GM12878 (cell line): ENCODE results near the gene C1orf174. TPM values are rescaled to one million over a fixed set of nuclear protein-coding genes. Genes with fewer than 3 reads are reported as not detected.

Source experiments
- ATAC-seq: fragments of 200-7000 bp; cut with Tn5 transposase; 3 replicates; pipeline ENCODE4 v1.9.1; 2020; ENCODE audit warnings: mild to moderate bottlenecking, moderate library complexity
- BruUV-seq: library from RNA; stranded (reverse); fragments of 400-500 nt; replicated peaks from 2 replicates; lab custom pipeline; 2021; lab: Mats Ljungman, UMichigan
- CTCF ChIA-PET: fragments of 300-600 bp; sonication (Branson Sonifier 250); formaldehyde crosslinking; extraction: SDS; loops from one replicate; lab custom pipeline; 2021; ENCODE audit warnings: inconsistent platforms; lab: Yijun Ruan, JAX
- POLR2A ChIA-PET: fragments of 350-600 bp; formaldehyde crosslinking; extraction: SDS; loops from one replicate; lab custom pipeline; 2021; ENCODE audit warnings: inconsistent platforms; lab: Charles Lee
- RAD21 ChIA-PET: fragments of 300-600 bp; sonication (Branson Sonifier 250); formaldehyde crosslinking; loops from one replicate; lab custom pipeline; 2023; ENCODE audit warnings: antibody characterized with exemption; ENCODE audit not compliant: unreplicated experiment; lab: Charles Lee
- SMC1A ChIA-PET: fragments of 300-600 bp; sonication (Branson Sonifier 250); formaldehyde crosslinking; loops from one replicate; lab custom pipeline; 2023; ENCODE audit not compliant: unreplicated experiment, uncharacterized antibody; lab: Charles Lee
- DNase-seq: peaks from one replicate; pipeline ENCODE4 v3.0.0-alpha.2; 2011; ENCODE audit warnings: low read depth, low spot score
- FAIRE-seq: peaks from 3 replicates; lab custom pipeline; 2011; peaks lifted over from hg19 to GRCh38; lab: Jason Lieb, UNC
- H2AFZ ChIP-seq: 2 replicates; pipeline ENCODE4 v1.6.0; 2011; ENCODE audit warnings: low read depth, low read length, control low read depth; ENCODE audit not compliant: control insufficient read depth
- H3K27ac ChIP-seq: 2 replicates; pipeline ENCODE4 v1.5.1; 2011; ENCODE audit warnings: control low read depth; ENCODE audit not compliant: control insufficient read depth, insufficient read depth
- H3K27me3 ChIP-seq, 2 experiments: replicated peaks in 1 of 2; 2 replicates each; pipeline versions ENCODE4 v1.6.0 to v1.6.1; 2011; ENCODE audit warnings: low read length in 1 of 2; ENCODE audit not compliant: control insufficient read depth in 2 of 2, insufficient read depth in 2 of 2
- H3K36me3 ChIP-seq, 2 experiments: 2 replicates each; pipeline ENCODE4 v1.5.1; 2011; ENCODE audit warnings: low read length in 1 of 2; ENCODE audit not compliant: control insufficient read depth in 2 of 2, insufficient read depth in 2 of 2
- H3K4me1 ChIP-seq: 2 replicates; pipeline ENCODE4 v1.6.1; 2011; ENCODE audit warnings: mild to moderate bottlenecking, low read length, moderate library complexity, mixed read lengths; ENCODE audit not compliant: control insufficient read depth, insufficient read depth
- H3K4me2 ChIP-seq: 2 replicates; pipeline ENCODE4 v1.6.0; 2011; ENCODE audit warnings: control low read depth; ENCODE audit not compliant: control insufficient read depth, insufficient read depth
- H3K4me3 ChIP-seq: fragments of 200-600 bp; sonication (generic); 2 replicates; pipeline ENCODE4 v1.5.1; 2016
- H3K79me2 ChIP-seq: 2 replicates; pipeline ENCODE4 v1.6.0; 2011; ENCODE audit warnings: low read length; ENCODE audit not compliant: control insufficient read depth, insufficient read depth
- H3K9ac ChIP-seq: 2 replicates; pipeline ENCODE4 v1.8.0; 2011; ENCODE audit warnings: low read length, control low read depth, mixed read lengths; ENCODE audit not compliant: control insufficient read depth, insufficient read depth
- H3K9me3 ChIP-seq: replicated peaks from 3 replicates; pipeline ENCODE4 v1.5.1; 2011; ENCODE audit warnings: mild to moderate bottlenecking, low read length; ENCODE audit not compliant: control insufficient read depth, insufficient read depth
- H4K20me1 ChIP-seq: 2 replicates; pipeline ENCODE4 v1.6.0; 2011; ENCODE audit not compliant: control insufficient read depth, insufficient read depth
- ASH2L ChIP-seq: fragments of 300-600, 200-600 bp; sonication (generic); IDR thresholded peaks from 2 replicates; pipeline ENCODE4 v1.6.1; 2017; ENCODE audit warnings: low read depth, mild to moderate bottlenecking, borderline replicate concordance
- BCL11A ChIP-seq: IDR thresholded peaks from 2 replicates; pipeline ENCODE4 v1.6.1; 2011; ENCODE audit warnings: low read depth, low read length
- BHLHE40 ChIP-seq, 2 experiments: fragments of 450-650 bp in 1 of 2; IDR thresholded peaks; 2 replicates each; pipeline ENCODE4 v1.6.1; 2011 to 2017; ENCODE audit warnings: low read depth in 2 of 2, borderline replicate concordance in 1 of 2, improper control_type of control experiment in 1 of 2, low read length in 1 of 2, mild to moderate bottlenecking in 1 of 2
- CHD1 ChIP-seq: IDR thresholded peaks from 2 replicates; pipeline ENCODE4 v1.6.1; 2012; ENCODE audit warnings: low read depth, low read length, improper control_type of control experiment
- EGR1 ChIP-seq, 2 experiments: IDR thresholded peaks; 1 replicate in 1 of 2; 2 replicates in 1 of 2; pipeline ENCODE4 v1.6.1; 2011 to 2012; ENCODE audit warnings: low read depth in 2 of 2, low read length in 2 of 2, borderline replicate concordance in 1 of 2, mild to moderate bottlenecking in 1 of 2, moderate library complexity in 1 of 2
- GABPA ChIP-seq: IDR thresholded peaks from 2 replicates; pipeline ENCODE4 v1.6.1; 2014; ENCODE audit warnings: antibody characterized with exemption, low read depth, mild to moderate bottlenecking, inconsistent platforms
- HDAC6 ChIP-seq: fragments of 200-600 bp; sonication (generic); IDR thresholded peaks from one replicate; pipeline ENCODE4 v1.8.0; 2017; ENCODE audit warnings: antibody characterized with exemption; ENCODE audit not compliant: unreplicated experiment
- KAT2A ChIP-seq: conservative IDR thresholded peaks from 2 replicates; pipeline ENCODE4 v1.6.1; 2011; ENCODE audit warnings: low read depth, low read length; ENCODE audit not compliant: control insufficient read depth
- NFYA ChIP-seq: IDR thresholded peaks from 2 replicates; pipeline ENCODE4 v1.6.1; 2011; ENCODE audit warnings: low read depth, mild to moderate bottlenecking, low read length, improper control_type of control experiment, borderline replicate concordance
- NRF1 ChIP-seq: conservative IDR thresholded peaks from 2 replicates; pipeline ENCODE4 v1.6.1; 2011; ENCODE audit warnings: mild to moderate bottlenecking, low read depth, low read length, improper control_type of control experiment
- PAX5 ChIP-seq: IDR thresholded peaks from 2 replicates; pipeline ENCODE4 v1.6.1; 2011; ENCODE audit warnings: low read depth, low read length, borderline replicate concordance
- POLR2AphosphoS2 ChIP-seq: IDR thresholded peaks from 2 replicates; pipeline ENCODE4 v1.6.1; 2011; ENCODE audit warnings: low read depth, mild to moderate bottlenecking, low read length, improper control_type of control experiment, moderate library complexity
- POLR2AphosphoS5 ChIP-seq: IDR thresholded peaks from 2 replicates; pipeline ENCODE4 v1.6.1; 2011; ENCODE audit warnings: mild to moderate bottlenecking, low read length, inconsistent platforms
- RAD51 ChIP-seq: fragments of 450-650 bp; IDR thresholded peaks from 2 replicates; pipeline ENCODE4 v1.6.1; 2016; ENCODE audit warnings: moderate library complexity, mild to moderate bottlenecking, inconsistent platforms
- ZSCAN29 ChIP-seq: fragments of 450-650 bp; IDR thresholded peaks from 2 replicates; pipeline ENCODE4 v1.6.1; 2017; ENCODE audit warnings: mild to moderate bottlenecking, moderate library complexity
- WGBS: methylation state at CpG from one replicate; pipeline ENCODE4 v1.1.6; 2016; ENCODE audit warnings: low lambda C conversion rate; ENCODE audit not compliant: insufficient replicate concordance, insufficient coverage; ENCODE audit errors: missing lambda C conversion rate; 5-methylcytosine and 5-hydroxymethylcytosine counted together
- in situ Hi-C: fragments of 300-500 bp; cut with MboI; formaldehyde crosslinking; loops from 9 replicates; pipeline ENCODE4 v1.14.3; 2018; ENCODE audit warnings: mixed read lengths
- intact Hi-C: fragments of 100-400 bp; cut with micrococcal nuclease; formaldehyde crosslinking; loops from one replicate; pipeline ENCODE4 v1.14.2; 2022; ENCODE audit not compliant: unreplicated experiment
- polyA plus RNA-seq, 11 experiments: library from polyadenylated mRNA; depleted of rRNA in 4 of 11; unstranded in 6 of 11; stranded (reverse) in 5 of 11; fragments of >200 nt; fragmentation: Nextera tagmentation in 4 of 11; fragmentation: Illumina TruSeq in 1 of 11; extraction: Ambion mirVana in 4 of 11; extraction: Trizol in 1 of 11; gene quantifications; 1 replicate in 1 of 11; 2 replicates in 10 of 11; pipeline versions ENCODE4 v1.2.1 to v1.2.3, GENCODE V29; 2011 to 2016; ENCODE audit warnings: inconsistent platforms in 2 of 11, missing spikeins in 2 of 11, low read depth in 1 of 11
- total RNA-seq, 4 experiments: library from RNA; depleted of rRNA in 3 of 4; stranded (reverse); fragments of >200 nt in 3 of 4; fragmentation: Illumina TruSeq in 1 of 4; extraction: Trizol in 1 of 4; gene quantifications; 2 replicates each; pipeline versions ENCODE4 v1.2.1 to v1.2.3, GENCODE V29; 2013 to 2021
- TF ChIP-seq, protein P1 (sequence below): fragments of 450-650 bp; IDR thresholded peaks from 2 replicates; pipeline ENCODE4 v1.6.1; 2018; ENCODE audit warnings: mild to moderate bottlenecking, low read depth, moderate library complexity; ENCODE audit not compliant: partially characterized antibody
- TF ChIP-seq, protein P2 (sequence below): fragments of 450-650 bp; IDR thresholded peaks from 2 replicates; pipeline ENCODE4 v1.6.1; 2017; ENCODE audit warnings: mild to moderate bottlenecking

C1orf174 gene
- total and polyA plus RNA-seq, 10 of the 15 experiments (the other 5 are each of a cell fraction or from before 2014, with no cell fraction given) = 17.5 to 35.4 (median 25.1) TPM

DNA sequence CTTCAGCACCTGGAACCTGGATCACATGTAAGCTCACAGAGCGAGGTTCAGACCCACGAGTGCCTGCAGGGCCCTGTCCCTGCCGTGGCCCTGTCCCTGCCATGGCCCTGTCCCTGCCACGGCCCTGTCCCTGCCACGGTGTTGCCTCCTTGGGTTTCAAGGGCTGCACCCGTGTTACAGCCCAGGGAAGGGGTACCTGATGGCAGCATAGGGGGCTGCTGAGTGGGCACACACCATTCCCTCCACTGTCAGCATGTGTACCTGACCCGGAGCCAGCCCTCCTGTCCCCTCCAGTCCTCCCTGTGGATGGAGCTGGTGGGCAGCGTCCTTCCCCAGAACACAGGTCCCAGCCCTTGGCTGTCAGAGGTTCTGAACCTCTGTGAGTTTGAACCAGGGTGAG is 27.5 kb downstream of the C1orf174 start:
- no peak for FAIRE-seq
- Histone ChIP-seq H3K4me3 (no peak overlapping the region), H3K9me3 (no peaks in the 10 kb centered on the region; the same call in 2 of the 3 replicates), H3K4me1 (no peaks in the 10 kb centered on the region), H2AFZ (no peak overlapping the region), H3K27me3 (no peaks in the 10 kb centered on the region), H3K36me3 (peaks cover 2 to 16% of the 10 kb centered on the region in 2 experiments; a peak in 3 of 4 replicates), H4K20me1 (no peaks in the 10 kb centered on the region), H3K27ac (no peak overlapping the region), H3K79me2 (no peaks in the 10 kb centered on the region), H3K9ac (no peak overlapping the region), H3K4me2 (no peak overlapping the region)
- SMC1A ChIA-PET = no interaction called here
- DNase-seq = no peak
- TF ChIP-seq ZSCAN29 (no peak), CHD1 (no peak), BHLHE40 (IDR thresholded peaks at IDR 0.05; ENCODE audit: borderline replicate concordance in 1 of 2, low read depth in 2 of 2, low read length in 1 of 2) (no peak), GABPA (no peak), EGR1 (IDR thresholded peaks at IDR 0.05; ENCODE audit: borderline replicate concordance in 1 of 2, low read depth in 2 of 2, low read length in 2 of 2) (no peak), PAX5 (no peak), KAT2A (no peak), HDAC6 (no peak), POLR2AphosphoS5 (no peak), ASH2L (no peak), NFYA (no peak), RAD51 (no peak), BCL11A (no peak), NRF1 (no peak), POLR2AphosphoS2 (no peak)
- TF ChIP-seq, protein P1, sequence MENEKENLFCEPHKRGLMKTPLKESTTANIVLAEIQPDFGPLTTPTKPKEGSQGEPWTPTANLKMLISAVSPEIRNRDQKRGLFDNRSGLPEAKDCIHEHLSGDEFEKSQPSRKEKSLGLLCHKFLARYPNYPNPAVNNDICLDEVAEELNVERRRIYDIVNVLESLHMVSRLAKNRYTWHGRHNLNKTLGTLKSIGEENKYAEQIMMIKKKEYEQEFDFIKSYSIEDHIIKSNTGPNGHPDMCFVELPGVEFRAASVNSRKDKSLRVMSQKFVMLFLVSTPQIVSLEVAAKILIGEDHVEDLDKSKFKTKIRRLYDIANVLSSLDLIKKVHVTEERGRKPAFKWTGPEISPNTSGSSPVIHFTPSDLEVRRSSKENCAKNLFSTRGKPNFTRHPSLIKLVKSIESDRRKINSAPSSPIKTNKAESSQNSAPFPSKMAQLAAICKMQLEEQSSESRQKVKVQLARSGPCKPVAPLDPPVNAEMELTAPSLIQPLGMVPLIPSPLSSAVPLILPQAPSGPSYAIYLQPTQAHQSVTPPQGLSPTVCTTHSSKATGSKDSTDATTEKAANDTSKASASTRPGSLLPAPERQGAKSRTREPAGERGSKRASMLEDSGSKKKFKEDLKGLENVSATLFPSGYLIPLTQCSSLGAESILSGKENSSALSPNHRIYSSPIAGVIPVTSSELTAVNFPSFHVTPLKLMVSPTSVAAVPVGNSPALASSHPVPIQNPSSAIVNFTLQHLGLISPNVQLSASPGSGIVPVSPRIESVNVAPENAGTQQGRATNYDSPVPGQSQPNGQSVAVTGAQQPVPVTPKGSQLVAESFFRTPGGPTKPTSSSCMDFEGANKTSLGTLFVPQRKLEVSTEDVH = no peak
- TF ChIP-seq, protein P2, sequence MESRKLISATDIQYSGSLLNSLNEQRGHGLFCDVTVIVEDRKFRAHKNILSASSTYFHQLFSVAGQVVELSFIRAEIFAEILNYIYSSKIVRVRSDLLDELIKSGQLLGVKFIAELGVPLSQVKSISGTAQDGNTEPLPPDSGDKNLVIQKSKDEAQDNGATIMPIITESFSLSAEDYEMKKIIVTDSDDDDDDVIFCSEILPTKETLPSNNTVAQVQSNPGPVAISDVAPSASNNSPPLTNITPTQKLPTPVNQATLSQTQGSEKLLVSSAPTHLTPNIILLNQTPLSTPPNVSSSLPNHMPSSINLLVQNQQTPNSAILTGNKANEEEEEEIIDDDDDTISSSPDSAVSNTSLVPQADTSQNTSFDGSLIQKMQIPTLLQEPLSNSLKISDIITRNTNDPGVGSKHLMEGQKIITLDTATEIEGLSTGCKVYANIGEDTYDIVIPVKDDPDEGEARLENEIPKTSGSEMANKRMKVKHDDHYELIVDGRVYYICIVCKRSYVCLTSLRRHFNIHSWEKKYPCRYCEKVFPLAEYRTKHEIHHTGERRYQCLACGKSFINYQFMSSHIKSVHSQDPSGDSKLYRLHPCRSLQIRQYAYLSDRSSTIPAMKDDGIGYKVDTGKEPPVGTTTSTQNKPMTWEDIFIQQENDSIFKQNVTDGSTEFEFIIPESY = no peak
- POLR2A ChIA-PET = no interaction called here
- CTCF ChIA-PET = no interaction called here
- WGBS = 69% methylated on average over 8 of the region's 8 CpGs
- intact Hi-C loops (no loop called here), in situ Hi-C loops (no loop called here)
- RAD21 ChIA-PET = no interaction called here
- BruUV-seq = no TSS peak
- no peak for ATAC-seq
